GM20431 (cell line): ENCODE results near the gene RER1.

Experiments
- in situ Hi-C: fragments of 300-500 bp; cut with MseI, MboI; formaldehyde crosslinking; loops from one replicate; pipeline ENCODE4 v1.15.0; 2020; ENCODE audit warnings: low sequenced_read_pairs; ENCODE audit not compliant: unreplicated experiment

The RER1 gene

GRCh38 chr1:2391041-2391930 lies at the start of gene RER1, which contains the start of gene MORN1:
RER1 (plus strand) TSS chr1:2391841; CDS start chr1:2395791, 3,950 bp downstream.
MORN1 (minus strand) TSS chr1:2391554; CDS start chr1:2391533, 21 bp downstream.
- in situ Hi-C loops, result no loop called here

- in situ Hi-C loops, result no loop called here
These were observed 49.1 kb upstream of the RER1 start for GRCh38 chr1:2342384-2343022.

GRCh38 chr1:2343023-2343935 lies 48.4 kb upstream of the RER1 start:
- in situ Hi-C loops, result no loop called here

- in situ Hi-C loops, result no loop called here
These were observed 47.4 kb upstream of the RER1 start for GRCh38 chr1:2344121-2344681.

GRCh38 chr1:2344744-2345296 lies 46.8 kb upstream of the RER1 start:
- in situ Hi-C loops, result no loop called here

GRCh38 chr1:2345297-2346075 lies 46.2 kb upstream of the RER1 start:
- in situ Hi-C loops, result no loop called here

- in situ Hi-C loops, result no loop called here
These were observed 44.8 kb upstream of the RER1 start for GRCh38 chr1:2346691-2347408.

GRCh38 chr1:2347409-2347785 lies 44.2 kb upstream of the RER1 start:
- in situ Hi-C loops, result no loop called here

- in situ Hi-C loops, result no loop called here
These were observed 43.7 kb upstream of the RER1 start for GRCh38 chr1:2347896-2348295.

- in situ Hi-C loops, result no loop called here
These were observed 43.0 kb upstream of the RER1 start for GRCh38 chr1:2348346-2349325.

GRCh38 chr1:2349806-2350205 lies 41.8 kb upstream of the RER1 start:
- in situ Hi-C loops, result loop anchor here (25.0 kb wide), 1 partner anchor 413 kb away; no protein-coding TSS in a partner anchor

GRCh38 chr1:2350501-2350900 lies 41.1 kb upstream of the RER1 start:
- in situ Hi-C loops, result loop anchor here (25.0 kb wide), 1 partner anchor 413 kb away; no protein-coding TSS in a partner anchor

- in situ Hi-C loops, result loop anchor here (25.0 kb wide), 1 partner anchor 414 kb away; no protein-coding TSS in a partner anchor
These were observed 40.6 kb upstream of the RER1 start for GRCh38 chr1:2350911-2351655.

- in situ Hi-C loops, result loop anchor here (25.0 kb wide), 1 partner anchor 414 kb away; no protein-coding TSS in a partner anchor
These were observed 39.9 kb upstream of the RER1 start for GRCh38 chr1:2351723-2352122.

GRCh38 chr1:2352341-2352896 lies 39.2 kb upstream of the RER1 start:
- in situ Hi-C loops, result loop anchor here (25.0 kb wide), 1 partner anchor 415 kb away; no protein-coding TSS in a partner anchor
